CD4-positive, alpha-beta T cell treated with Interleukin-4 for 4 hours (primary cell): ENCODE results near the gene GPR68.
"Not testable (repeated sequence)": the region's sequence is repeated elsewhere in the genome, so short reads cannot be mapped to it uniquely, and the experiment has no call there.

Source experiments
- DNase-seq: peaks from one replicate; pipeline ENCODE4 v3.0.0-alpha.2; 2020

GPR68 gene

DNA sequence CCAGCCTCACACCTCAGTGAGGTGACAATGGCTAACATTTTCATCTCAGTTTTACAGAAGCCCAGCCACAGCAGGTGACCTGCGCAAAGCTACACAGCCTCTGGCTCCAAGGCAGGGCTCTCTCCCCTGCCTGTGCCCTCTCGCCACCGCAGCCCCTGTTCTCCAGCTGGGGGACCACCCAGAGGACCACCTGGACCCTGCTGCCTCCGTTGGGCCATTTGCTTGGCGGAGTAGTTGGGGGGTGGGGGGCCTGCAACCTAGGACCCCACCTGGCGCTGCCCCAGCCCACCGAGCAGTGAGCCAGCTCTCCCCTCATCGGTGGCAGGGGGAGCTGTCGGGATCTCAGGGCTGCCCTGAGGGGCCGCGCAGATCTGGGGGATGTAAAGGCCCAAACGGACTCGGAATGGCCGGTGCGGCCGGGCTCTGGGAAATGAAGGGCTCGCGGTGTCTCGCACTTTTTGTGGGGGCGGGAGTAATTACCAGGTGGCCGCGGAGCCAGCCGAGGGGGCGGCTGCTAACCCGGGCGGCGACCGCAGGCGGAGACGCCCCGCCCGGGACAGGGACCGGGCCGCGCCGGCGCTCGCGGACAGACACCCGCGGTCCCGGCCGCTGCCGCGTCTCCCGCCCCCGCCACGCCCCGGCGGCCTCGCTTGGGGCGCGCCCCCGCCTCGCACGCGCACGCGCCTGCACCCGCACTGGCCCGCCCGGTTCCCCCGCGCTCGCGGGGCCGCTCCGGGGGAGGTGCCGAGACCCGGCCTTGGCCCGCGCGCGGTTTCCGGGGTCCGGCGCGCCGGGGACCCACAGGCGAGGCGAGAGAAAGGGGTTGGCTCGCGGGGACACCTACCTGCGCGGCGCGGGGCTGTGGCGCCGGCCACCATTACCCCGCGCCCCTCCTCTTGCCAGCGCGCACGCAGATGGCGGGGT lies 8.6 kb upstream of the GPR68 start:
- no peak for DNase-seq

DNA sequence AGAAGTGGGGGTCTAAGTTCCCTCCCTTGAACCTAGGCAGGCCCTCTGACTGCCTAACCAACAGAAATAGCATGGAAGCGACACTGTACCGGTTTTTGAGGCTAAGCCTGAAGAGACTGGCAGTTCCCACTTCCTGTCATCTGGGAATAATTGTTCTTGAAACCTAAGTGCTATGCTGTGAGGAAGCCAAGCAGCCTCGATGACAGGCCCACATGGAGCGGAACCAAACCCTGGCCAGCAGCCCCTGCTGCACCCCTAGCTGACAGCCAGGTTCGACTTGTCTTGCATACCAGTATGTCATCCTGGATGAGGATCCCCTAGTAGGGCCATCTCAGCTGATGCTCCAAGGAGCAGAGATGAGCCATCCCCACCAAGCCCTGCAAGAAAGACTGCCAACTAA lies 6.4 kb upstream of the GPR68 start:
- no peak for DNase-seq

DNA sequence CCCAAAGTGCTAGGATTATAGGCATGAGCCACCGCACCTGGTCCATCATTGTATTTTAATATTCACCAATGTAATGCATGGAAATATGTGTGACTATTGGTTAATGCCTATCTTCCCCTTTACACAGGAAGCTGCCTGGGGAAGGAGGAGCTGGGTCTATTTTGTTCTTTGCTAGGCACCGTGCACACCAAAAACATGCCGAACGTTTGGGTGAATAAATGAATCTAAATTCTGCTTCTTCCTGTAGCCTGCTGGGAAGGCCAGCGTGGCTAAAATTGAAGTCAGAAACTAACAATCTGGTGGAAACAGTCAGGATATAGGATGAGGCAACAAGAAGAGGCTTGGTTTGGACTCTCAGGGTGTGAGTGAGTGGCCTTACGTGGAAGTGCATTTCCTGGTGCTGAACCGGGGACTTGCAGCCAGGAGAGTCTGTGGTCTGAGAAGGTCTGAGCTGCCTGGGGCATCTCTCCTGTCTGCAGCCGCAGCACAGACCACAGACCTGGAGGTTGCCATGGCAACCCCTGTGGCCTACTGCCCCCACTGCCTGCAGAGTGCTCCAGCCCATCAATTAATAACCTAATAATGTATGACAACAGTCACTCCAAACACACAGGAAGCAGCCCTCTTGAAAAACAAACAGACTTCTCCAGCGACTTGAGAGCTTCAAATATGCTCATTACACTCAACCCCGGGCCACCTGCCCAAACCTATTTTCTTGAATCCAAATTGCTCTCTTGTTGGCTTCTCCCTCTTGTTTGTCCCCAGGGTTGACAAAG lies 5.5 kb upstream of the GPR68 start:
- peak; percentile 75 for DNase-seq

DNA sequence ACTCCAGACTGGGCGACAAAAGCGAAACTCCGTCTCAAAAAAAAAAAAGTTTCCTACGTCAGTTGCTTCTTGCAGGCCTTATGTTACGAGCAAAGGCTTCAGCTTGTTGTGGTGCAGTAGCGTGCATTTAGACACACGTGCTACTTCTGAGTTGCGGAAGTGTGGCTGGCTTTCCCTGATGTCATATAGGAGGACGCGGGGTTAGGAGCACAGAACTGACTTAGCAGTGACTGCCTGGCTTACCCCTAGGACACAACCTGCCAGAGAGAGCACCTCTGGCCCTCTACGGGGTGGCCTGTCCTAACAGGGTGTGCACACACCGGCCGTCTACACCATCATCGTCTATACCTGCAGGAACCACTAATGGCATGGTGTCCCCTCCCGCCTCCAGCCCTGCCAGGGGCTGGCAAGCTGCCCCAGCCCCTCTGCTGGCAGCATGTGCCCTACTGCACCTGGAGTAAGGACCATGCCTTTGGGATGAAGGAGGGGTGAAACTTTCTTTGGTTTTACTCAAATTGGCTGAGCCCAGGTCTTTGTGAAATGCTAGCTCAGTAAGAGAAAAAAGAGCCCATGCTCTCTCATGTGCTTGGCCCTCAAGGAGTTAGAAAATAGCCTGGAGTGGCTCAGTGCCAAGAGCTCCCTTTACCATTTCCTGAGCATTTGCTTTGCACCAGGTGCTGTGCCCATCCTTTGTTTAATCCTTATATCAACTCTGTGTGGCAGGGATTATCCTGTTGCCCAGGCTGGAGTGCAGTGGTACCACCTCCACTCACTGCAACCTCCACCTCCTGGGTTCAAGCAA lies 1.7 kb upstream of the GPR68 start:
- peak; percentile 90 for DNase-seq

DNA sequence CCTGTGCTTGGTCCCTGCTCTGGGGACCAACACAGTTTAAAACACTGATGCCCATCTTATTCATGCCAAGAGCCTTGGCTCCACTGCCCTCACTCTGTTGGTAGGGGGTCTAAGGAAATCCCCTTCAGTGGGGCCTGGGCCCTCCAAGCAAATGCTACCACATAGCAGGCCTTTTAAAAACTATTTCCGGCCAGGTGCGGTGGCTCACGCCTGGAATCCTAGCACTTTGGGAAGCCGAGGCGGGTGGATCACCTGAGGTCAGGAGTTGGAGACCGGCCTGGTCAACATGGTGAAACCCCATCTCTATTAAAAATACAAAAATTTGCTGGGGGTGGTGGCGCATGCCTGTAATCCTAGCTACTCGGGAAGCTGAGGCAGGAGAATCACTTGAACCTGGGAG lies 1.1 kb upstream of the GPR68 start:
- not testable (repeated sequence) for DNase-seq

GRCh38 chr14:91245029-91245428 lies 525 bp upstream of the GPR68 start:
- peak; percentile 72 for DNase-seq

DNA sequence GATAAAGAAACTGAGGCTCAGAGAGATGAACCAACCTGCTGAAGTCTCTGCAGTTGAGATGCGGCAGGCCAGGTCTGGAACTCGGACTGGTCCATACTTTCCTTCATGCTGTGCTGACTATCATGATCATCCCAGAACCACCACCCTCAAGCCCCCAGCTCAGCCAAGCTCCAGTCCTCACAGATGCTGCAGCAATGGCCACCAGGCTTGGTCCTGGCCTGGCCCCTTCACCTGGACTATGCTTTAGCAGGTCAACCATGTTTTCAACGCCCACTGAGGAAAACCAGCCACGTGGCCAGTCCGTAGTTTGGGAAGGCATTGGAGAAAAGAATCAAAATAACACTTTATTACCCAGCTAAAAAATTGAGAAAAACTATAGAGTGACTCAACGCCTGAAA lies 1.4 kb downstream of the GPR68 start:
- no peak for DNase-seq

DNA sequence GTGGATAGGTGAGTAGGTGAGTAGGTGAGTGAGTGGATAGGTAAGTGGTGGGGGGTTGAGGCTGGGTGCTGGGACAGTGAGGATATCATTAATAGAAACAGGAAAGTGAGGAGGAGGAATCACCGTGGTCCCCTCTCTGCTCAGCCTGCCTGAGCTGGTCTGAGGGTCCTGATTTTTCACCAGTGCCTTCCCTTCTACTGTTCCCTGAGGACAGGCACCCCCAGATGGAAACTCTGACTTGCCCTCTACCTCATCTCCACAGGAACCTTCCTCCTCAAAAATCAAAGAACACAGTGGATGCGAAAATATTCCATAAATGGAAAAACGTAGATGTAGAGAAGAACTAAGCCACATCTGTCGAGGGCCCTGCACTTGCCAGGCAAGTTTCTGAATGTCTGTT lies 1.9 kb downstream of the GPR68 start:
- no peak for DNase-seq

DNA sequence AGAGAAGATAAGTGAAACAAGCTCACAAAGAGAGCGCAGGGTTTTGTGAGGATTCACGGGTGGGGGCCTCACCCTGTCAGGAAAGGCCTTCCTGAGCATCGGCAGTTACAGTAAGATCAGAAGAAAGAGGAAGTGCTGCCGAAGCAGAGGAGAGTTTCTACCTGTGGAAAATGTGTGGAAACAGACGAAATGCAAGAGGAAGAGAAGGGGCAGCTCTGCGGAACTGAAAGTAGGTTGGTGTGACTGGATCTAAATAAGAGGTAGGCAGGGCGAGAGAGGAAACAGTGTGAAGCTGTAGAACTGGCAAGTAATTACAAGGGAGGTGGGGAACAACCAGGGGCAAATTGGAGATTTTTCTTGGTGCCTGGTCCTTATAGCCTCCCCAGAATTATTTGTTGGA lies 2.6 kb downstream of the GPR68 start:
- peak; percentile 64 for DNase-seq

GRCh38 chr14:91238661-91239060 lies 5.8 kb downstream of the GPR68 start:
- DNase-seq: no peak

DNA sequence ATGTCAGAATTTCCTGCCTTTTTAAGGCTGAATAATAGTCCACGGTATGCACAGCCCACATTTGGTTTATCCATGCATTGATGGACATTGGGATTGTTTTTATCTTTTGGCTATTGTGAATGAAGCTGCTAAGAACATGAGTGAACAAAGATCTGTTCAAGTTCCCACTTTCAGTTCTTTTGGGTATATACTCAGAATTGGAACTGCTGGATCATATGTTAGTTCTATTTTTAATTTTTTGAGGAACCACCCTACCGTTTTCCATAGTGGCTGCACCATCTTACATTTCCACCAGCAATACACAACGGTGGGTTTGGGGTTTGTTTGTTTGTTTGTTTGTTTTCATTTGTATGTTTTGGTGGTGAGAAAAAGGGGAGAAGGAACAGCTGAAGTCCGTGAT lies 6.4 kb downstream of the GPR68 start:
- DNase-seq: no peak

- DNase-seq: no peak
These were observed 7.3 kb downstream of the GPR68 start for GRCh38 chr14:91237219-91237618.

- DNase-seq: no peak
These were observed 8.7 kb downstream of the GPR68 start for GRCh38 chr14:91235841-91236240.

DNA sequence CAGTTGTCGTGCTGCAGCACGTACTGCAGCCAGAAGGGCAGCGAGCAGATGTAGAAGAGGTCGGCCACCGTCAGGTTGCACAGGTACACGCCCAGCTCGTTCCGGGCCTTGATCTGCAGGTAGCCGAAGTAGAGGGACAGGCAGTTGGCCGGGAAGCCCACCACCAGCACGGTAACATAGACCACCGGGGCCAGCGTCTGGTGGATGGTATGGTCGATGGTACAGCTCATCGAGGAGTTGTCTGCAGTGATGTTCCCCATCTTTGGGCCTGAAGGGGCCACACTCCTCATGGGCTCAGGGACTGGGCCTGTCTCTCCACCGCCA lies 9.8 kb downstream of the GPR68 start:
- DNase-seq: no peak

GRCh38 chr14:91233936-91234790 lies 10.3 kb downstream of the GPR68 start:
- no peak for DNase-seq

DNA sequence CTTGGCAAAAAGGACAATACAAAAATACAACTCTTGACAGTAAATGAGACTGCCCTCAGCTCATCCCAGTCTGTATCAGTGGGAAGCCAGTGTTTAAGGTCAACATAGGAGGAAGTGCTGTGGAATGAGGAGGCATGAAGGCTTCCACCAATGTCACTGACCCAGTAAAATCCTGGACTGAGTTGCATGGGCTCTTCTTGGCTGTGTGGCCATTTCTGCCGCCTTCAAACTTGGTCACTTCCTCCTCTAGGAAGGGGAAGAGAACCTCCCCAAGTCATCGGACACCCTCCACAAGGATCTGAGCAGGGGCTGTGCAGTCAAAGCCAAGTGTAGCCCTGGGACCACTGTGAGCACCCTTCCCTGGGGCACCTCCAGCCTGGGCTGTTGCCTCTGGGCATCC lies 11.9 kb downstream of the GPR68 start:
- no peak for DNase-seq

- DNase-seq: no peak
These were observed 12.5 kb downstream of the GPR68 start for GRCh38 chr14:91232052-91232451.

DNA sequence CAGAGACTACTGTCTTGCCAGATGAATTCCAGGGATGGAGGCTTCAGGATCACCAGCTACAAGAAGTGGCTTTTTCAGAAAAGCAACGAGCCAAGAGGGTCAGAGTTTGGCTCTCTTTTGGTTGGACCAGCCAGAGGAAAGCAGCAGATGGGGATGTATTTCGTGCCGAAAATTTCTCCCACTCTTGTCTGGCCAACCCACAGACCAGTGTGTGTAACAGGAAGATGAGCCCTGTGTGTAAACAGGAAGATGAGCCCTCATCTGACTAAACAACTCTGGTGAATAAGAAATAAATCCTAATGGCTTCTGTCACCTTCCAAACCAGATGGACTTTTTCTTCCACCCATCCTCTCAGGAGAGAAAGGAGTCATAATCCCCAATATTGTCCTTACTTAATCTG lies 13.1 kb downstream of the GPR68 start:
- DNase-seq: peak; percentile 38

DNA sequence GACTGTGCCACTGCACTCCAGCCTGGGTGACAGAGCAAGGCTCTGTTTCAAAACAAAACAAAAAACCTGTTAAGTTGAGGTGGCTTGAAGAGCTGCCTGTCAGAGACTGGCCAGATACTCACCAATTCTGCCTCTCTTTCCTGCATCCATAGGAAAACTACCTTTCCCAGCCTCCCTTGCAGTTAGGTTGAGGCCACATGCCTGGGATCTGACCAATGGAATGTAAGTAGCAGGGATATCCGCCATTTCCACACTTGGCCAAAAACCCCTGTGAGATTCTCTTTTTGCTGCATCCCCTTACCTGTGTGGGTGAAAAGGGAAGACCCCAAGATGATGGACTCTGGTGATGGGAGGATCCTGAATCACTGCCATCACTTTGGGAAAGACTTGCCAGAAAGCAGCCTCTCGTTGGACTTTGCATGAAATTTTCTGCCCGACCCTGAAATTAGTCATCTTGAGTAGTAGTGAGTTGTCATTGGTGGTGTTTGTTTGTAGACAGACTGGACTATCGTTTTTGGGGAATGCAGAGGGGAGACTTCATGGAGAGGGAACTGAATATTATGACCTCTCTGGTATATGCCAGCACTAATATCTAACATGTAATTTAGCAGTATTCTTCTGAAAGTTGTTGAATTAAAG lies 14.0 kb downstream of the GPR68 start:
- no peak for DNase-seq

- peak; percentile 83 for DNase-seq
These were observed 14.7 kb downstream of the GPR68 start for GRCh38 chr14:91229743-91230200.

- DNase-seq: no peak
These were observed 15.5 kb downstream of the GPR68 start for GRCh38 chr14:91229005-91229382.
